Measurements from ENCODE around the gene XYLT1. TPM values are rescaled to one million over a fixed set of nuclear protein-coding genes. Genes with fewer than 3 reads are reported as not detected.

XYLT1 gene
- total RNA-seq, 1 experiment from 2014 or later: 12.5 TPM

DNA sequence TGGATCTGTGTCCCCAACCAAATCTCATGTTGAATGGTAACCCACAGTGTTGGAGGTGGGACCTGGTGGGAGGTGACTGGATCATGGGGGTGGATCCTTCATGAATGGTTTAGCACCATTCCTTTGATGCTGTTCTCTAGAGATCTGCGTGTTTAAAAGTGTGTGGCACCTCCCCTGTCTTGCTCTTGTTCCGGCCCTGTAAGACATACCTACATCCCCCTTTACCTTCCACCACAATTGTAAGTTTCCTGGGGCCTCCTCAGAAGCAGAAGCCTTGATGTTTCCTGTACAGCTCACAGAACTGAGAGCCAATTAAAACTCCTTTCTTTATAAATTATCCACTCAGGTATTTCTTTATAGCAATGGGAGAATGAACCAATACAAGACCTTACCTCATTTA, 257.7 kb downstream of the XYLT1 start:
- POLR2A ChIA-PET: no interaction called here
- Mint-ChIP-seq H3K4me3 (ENCODE audit: unreplicated experiment) (no peak overlapping the region), H3K9me3 (ENCODE audit: unreplicated experiment) (no peaks in the 10 kb centered on the region), H3K27ac (ENCODE audit: unreplicated experiment) (no peak overlapping the region), H3K36me3 (ENCODE audit: insufficient read depth, unreplicated experiment) (peaks cover 6% of the 10 kb centered on the region), H3K27me3 (ENCODE audit: insufficient read depth, unreplicated experiment) (no peaks in the 10 kb centered on the region), H3K4me1 (ENCODE audit: low read depth, unreplicated experiment) (no peaks in the 10 kb centered on the region)
- no peak for TF ChIP-seq CTCF (IDR thresholded peaks at IDR 0.05; ENCODE audit: insufficient read depth in 1 of 2, low read depth in 1 of 2, low read length in 1 of 2, severe bottlenecking in 1 of 2, unreplicated experiment in 1 of 2)
- Histone ChIP-seq H3K4me3 (ENCODE audit: low read depth, low read length) (no peak overlapping the region), H3K9me3 (no peaks in the 10 kb centered on the region), H3K27me3 (replicated peaks; ENCODE audit: control insufficient read depth, insufficient read depth, low read length) (no peaks in the 10 kb centered on the region), H3K36me3 (ENCODE audit: control insufficient read depth, insufficient read depth, low read length) (no peaks in the 10 kb centered on the region), H3K4me1 (no peaks in the 10 kb centered on the region)
- DNase-seq: no peak
- no TSS peak for BruUV-seq (replicated peaks)
- intact Hi-C loops (cut with micrococcal nuclease; ENCODE audit: unreplicated experiment): loop anchor here (5.0 kb wide), 1 partner anchor 254 kb away; no protein-coding TSS in a partner anchor
- CTCF ChIA-PET: no interaction called here

DNA sequence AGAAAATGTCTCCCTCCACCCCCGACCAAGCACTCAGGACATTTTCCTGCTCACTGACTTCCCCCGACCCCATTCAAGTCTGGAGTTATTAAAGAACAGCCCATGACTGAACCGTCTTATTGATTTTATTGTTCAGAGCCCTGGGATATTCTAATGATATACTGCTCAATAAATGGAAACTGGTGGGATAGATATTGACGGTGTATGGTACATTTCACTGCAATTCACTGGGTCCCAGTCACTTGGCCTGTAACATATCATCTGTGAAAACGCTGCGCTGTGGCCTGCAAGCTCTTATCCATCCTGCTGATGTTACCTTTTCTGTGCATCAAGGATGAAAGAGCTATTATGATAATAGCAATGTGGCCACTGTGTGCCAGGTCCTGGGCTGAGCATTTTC, 258.2 kb downstream of the XYLT1 start:
- H3K4me1 ChIP-seq: no peaks in the 10 kb centered on the region
- H3K9me3 ChIP-seq: no peaks in the 10 kb centered on the region
- no TSS peak for BruUV-seq (replicated peaks)
- Mint-ChIP-seq H3K36me3 (ENCODE audit: insufficient read depth, unreplicated experiment) (peaks cover 6% of the 10 kb centered on the region), H3K4me1 (ENCODE audit: low read depth, unreplicated experiment) (no peaks in the 10 kb centered on the region), H3K27ac (ENCODE audit: unreplicated experiment) (no peak overlapping the region), H3K9me3 (ENCODE audit: unreplicated experiment) (no peaks in the 10 kb centered on the region), H3K4me3 (ENCODE audit: unreplicated experiment) (no peak overlapping the region), H3K27me3 (ENCODE audit: insufficient read depth, unreplicated experiment) (no peaks in the 10 kb centered on the region)
- no peaks in the 10 kb centered on the region for H3K36me3 ChIP-seq (ENCODE audit: control insufficient read depth, insufficient read depth, low read length)
- intact Hi-C loops (cut with micrococcal nuclease; ENCODE audit: unreplicated experiment): loop anchor here (5.0 kb wide), 1 partner anchor 255 kb away; no protein-coding TSS in a partner anchor
- ChIA-PET CTCF (interaction anchor here (1.0 kb wide), 1 partner anchor 16 kb away, joined by 3 read pairs; no protein-coding TSS in a partner anchor), POLR2A (no interaction called here)
- no peak for TF ChIP-seq CTCF (IDR thresholded peaks at IDR 0.05; ENCODE audit: insufficient read depth in 1 of 2, low read depth in 1 of 2, low read length in 1 of 2, severe bottlenecking in 1 of 2, unreplicated experiment in 1 of 2)
- H3K27me3 ChIP-seq (replicated peaks; ENCODE audit: control insufficient read depth, insufficient read depth, low read length): no peaks in the 10 kb centered on the region
- H3K4me3 ChIP-seq (ENCODE audit: low read depth, low read length): no peak overlapping the region
- no peak for DNase-seq

DNA sequence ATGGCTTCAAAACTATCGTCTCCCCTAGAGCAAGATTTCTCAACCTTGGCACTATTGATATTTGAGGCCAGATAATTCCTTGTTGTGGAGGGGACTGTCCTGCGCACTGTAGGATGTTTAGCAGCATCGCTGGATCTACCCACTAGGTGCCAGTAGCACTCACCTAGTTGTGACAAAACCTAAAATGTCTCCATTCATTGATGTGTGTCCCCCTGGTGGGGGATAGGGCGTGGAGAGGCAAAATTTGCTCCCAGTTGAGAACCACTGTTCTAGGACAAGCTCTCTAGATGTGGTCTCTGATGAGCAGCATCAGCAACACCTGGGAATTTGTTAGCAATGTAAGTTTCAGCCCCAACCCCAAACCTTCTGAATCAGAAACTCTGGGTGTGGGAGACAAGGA, 259.0 kb downstream of the XYLT1 start:
- intact Hi-C loops (cut with micrococcal nuclease; ENCODE audit: unreplicated experiment): loop anchor here (5.0 kb wide), 1 partner anchor 256 kb away; no protein-coding TSS in a partner anchor
- H3K27ac Mint-ChIP-seq (ENCODE audit: unreplicated experiment): no peak overlapping the region
- ChIA-PET CTCF (interaction anchor here (0.6 to 1.0 kb wide), 2 partner anchors 17 to 106 kb away, joined by 3 read pairs; no protein-coding TSS in a partner anchor), POLR2A (no interaction called here)
- peaks cover 6% of the 10 kb centered on the region for H3K36me3 Mint-ChIP-seq (ENCODE audit: insufficient read depth, unreplicated experiment)
- TF ChIP-seq CTCF (IDR thresholded peaks at IDR 0.05; ENCODE audit: insufficient read depth in 1 of 2, low read depth in 1 of 2, low read length in 1 of 2, severe bottlenecking in 1 of 2, unreplicated experiment in 1 of 2): peak; percentile 75 to 76
- BruUV-seq (replicated peaks): no TSS peak
- no peak overlapping the region for H3K4me3 Mint-ChIP-seq (ENCODE audit: unreplicated experiment)
- peak; percentile 46 to 60 for DNase-seq
- Histone ChIP-seq H3K4me1 (no peaks in the 10 kb centered on the region), H3K36me3 (ENCODE audit: control insufficient read depth, insufficient read depth, low read length) (no peaks in the 10 kb centered on the region), H3K9me3 (no peaks in the 10 kb centered on the region), H3K4me3 (ENCODE audit: low read depth, low read length) (no peak overlapping the region), H3K27me3 (replicated peaks; ENCODE audit: control insufficient read depth, insufficient read depth, low read length) (no peaks in the 10 kb centered on the region)
- no peaks in the 10 kb centered on the region for H3K27me3 Mint-ChIP-seq (ENCODE audit: insufficient read depth, unreplicated experiment)
- no peaks in the 10 kb centered on the region for H3K4me1 Mint-ChIP-seq (ENCODE audit: low read depth, unreplicated experiment)
- no peaks in the 10 kb centered on the region for H3K9me3 Mint-ChIP-seq (ENCODE audit: unreplicated experiment)
